Stimulated activated CD4-positive, alpha-beta T cell treated with anti-CD3 and anti-CD28 coated beads, Interleukin-15, amount 100 ng/mL, for 1 hour (primary cell): ENCODE measurements around the gene CBLN3.

ENCODE experiments used
- DNase-seq, 2 donors: peaks; one replicate each; pipeline ENCODE4 v3.0.0-alpha.2; 2020; ENCODE audit warnings: low read depth in 1 of 2, low spot score in 1 of 2

The CBLN3 gene

DNA sequence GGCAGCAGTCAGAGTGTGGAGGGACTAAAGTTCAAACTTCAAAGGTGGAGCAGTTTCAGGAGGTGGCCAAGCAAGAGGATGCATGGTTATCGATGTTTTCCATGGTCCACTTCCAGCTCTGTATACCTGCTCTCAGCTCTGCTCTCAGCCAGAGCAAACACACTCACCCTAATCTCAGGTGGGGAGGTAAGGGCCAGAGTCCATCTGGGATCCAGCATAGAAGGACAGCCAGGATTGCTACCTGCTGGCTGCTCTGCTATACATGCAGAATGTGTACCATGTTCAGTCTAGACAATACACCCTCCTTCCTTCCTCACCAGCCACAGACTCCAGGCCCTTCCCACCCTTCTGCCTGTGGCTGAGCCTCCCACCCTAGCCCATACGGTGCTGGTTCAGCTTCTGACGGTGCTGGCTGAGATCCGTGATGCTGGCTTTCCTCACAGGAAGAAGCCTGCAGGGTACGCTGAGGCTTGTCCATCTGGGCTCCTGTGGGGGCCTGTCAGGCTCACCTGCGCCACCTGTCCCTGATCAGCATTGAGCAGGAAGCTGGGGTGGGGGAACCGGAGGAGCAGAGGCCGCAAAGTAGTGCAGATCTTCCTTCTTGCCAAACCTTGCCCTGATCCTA lies 2.4 kb downstream of the CBLN3 start:
- DNase-seq: no peak

DNA sequence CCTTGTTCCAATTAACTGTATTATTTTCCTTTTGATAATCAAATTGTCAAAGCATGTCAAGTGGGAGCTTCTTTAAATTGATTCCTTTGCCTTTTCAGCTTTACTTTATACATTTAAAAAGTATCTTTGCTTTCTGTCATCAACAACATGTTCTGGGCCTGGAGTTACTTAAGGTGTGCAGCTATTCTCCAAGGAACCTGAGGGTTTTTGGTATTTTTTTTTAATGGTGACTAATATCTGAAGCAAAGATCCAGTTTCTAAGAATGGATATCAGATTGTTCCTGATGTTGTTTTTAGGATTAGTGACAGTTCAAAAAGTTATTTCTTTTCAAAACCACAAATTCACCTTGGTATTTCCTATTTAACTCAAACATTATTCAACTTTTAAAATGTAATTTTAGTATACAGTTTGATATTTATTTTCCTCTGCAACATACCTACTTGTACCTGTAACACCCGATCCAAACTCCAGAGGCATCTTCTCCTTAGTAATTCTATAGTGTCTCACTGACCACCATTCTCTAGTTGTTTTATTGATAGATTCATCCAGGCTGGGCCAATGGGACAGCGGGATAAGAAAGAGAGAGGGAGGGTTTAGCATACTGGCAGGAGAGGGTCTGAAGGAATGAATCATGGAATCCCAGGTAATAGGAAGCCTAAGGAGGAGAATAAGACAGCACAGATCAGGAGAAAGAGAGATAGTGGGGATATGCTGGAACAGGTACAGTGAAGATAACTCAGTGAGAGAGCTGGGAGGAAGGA lies 3.1 kb downstream of the CBLN3 start:
- no peak for DNase-seq

DNA sequence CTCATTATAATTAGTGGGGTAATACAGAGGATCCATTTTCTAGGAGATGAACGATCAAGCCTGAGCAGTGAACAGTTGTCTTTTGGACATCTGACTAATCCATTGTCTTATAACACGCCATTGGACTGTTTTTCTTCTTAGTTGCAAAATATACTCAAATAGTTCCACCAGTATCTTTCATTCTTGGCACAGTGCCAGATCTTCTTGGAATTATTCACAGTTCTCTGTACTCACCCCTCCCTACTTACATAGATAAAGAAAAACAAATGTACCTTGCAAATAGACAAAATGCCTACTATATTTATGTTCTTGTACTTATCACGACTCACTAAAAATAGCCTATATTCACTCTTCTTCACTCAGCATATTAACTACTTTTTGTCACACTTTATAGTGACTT lies 3.8 kb downstream of the CBLN3 start:
- no peak for DNase-seq

DNA sequence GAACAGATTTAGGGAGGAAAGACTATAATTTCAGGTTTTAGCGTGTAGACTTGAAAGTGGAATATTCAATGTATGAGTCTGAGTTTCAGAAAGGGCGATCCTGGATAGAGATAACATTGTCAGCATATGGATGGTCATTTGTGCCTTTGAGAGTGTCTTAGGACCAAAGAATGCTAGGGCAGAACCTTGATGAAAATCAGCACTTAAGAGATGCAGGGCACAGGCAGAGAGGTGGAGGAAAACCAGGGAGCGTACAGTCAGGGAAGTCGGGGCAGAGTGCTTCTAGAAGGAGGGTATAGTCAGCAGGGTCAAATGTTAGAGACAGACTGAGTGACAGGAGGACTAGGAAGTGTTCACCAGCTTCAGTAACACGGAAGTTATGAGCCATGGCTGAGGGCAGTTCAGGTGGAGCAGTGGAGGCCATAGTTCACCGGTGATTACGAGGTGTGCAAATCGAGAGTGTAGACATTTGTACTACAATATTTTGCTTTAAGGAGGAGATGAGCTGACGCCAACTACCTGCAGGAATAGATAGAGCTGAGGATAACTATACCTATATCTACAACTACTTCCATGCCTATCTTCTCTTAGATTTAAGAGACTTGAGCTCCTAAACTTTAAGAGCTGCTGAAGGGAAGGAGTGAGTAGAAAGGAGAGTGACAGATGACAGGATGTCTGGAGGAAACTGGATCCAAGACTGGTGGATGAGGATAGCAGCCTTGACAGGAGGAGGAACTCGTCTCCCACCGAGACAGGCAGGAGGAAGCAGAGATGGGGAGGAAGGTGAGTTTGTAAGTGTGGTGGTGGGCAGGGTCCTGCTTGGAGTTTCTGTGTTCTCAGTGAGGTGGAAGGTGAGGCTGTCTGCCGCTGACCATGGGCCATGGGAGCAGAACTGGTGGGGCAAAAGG lies 6.5 kb downstream of the CBLN3 start:
- DNase-seq: no peak

DNA sequence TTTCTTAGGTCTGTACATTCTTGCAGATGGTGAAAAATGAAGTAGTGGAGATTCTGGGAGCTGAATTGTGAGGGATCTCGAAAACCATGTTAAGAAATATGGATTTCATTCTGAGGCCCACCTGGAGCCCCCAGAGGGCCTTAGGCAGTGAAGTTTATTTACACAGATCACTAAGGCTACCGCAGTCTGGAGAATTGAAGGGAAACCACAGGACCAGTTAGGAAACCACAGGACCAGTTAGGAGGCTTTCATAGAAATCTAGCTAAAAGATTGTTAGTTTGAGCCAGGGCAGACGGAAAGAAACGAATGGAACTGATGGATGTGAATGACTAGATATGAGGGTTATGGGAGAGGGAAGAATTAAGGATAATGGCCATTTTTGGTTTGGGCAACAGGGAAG lies 7.2 kb downstream of the CBLN3 start:
- no peak for DNase-seq

GRCh38 chr14:24418492-24418873 lies 11.0 kb downstream of the CBLN3 start:
- DNase-seq: no peak

- no peak for DNase-seq
These were observed 11.5 kb downstream of the CBLN3 start for GRCh38 chr14:24417832-24418491.

GRCh38 chr14:24416932-24417619 lies 12.4 kb downstream of the CBLN3 start:
- no peak for DNase-seq

DNA sequence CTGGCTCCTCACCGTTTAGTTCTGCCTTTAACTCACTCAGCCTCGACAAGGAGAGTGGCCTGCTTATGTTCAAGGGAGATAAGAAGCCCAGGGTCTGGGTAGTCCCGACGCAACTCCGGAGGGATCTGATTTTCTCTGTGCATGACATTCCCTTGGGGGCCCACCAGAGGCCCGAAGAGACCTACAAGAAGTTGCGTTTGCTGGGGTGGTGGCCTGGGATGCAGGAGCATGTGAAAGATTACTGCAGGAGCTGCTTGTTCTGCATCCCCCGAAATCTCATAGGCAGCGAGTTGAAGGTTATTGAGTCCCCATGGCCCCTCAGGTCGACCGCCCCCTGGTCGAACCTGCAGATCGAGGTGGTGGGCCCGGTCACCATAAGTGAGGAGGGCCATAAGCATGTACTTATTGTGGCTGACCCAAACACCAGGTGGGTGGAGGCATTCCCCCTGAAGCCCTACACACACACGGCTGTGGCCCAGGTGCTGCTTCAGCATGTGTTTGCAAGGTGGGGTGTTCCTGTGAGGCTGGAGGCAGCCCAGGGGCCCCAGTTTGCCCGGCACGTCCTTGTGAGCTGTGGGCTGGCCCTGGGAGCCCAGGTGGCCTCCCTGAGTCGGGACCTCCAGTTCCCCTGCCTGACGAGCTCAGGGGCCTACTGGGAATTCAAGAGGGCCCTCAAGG lies 13.1 kb downstream of the CBLN3 start:
- DNase-seq: no peak

- no peak for DNase-seq
These were observed 13.8 kb downstream of the CBLN3 start for GRCh38 chr14:24415421-24416253.

- DNase-seq: no peak
These were observed 14.6 kb downstream of the CBLN3 start for GRCh38 chr14:24414732-24415420.

DNA sequence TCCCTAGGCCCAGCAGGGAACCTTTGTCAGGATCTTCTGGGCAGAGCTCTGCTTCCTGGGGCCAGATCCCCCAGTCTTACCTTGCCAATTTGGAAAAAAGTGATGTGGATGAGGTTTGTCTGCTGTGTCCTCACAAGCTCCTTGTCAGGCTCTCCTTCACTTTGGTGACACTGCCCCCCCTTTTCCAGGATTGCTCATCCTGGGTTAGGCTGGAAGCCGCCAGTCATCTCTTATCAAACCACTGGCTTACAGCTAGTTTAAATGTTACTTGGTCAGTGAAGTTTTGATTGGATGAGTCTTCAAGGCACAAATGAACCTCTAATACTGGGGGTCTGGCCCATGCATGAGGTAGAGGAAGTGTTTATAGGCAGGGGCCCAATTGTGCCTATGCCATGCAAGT lies 15.4 kb downstream of the CBLN3 start:
- DNase-seq: no peak

- no peak for DNase-seq
These were observed 17.8 kb downstream of the CBLN3 start for GRCh38 chr14:24411443-24412389.

DNA sequence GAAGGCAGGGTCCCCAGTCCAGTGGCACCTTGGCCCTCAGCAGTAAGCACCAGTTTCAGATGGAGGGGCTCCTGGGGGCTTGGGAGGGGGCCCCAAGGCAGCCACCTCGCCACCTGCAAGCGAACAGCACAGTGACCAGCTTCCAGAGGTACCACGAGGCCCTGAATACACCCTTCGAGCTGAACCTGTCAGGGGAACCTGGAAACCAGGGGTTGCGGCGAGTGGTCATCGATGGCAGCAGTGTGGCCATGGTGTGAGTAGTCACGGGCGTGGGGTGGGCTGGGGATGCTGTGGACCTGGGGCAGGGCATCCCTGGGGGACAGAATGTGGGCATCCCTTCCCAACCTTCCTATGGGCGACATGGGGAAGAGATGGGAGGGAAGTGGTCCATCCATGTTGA lies 19.5 kb downstream of the CBLN3 start:
- DNase-seq: no peak

DNA sequence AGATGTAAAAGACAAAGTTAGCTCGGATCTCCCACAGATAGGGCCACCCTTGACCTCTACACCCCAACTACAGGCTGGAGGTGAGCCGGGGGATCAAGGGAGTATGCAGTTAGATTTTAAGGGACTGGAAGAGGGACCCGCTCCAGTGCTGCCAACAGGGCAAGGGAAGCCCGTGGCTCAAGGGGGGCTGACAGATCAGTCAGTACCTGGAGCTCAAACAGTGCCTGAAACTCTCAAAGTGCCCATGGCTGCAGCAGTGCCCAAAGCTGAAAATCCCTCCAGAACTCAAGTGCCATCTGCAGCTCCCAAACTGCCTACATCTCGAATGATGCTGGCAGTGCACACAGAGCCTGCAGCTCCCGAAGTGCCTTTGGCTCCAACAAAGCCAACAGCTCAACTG lies 20.3 kb downstream of the CBLN3 start:
- DNase-seq: no peak

DNA sequence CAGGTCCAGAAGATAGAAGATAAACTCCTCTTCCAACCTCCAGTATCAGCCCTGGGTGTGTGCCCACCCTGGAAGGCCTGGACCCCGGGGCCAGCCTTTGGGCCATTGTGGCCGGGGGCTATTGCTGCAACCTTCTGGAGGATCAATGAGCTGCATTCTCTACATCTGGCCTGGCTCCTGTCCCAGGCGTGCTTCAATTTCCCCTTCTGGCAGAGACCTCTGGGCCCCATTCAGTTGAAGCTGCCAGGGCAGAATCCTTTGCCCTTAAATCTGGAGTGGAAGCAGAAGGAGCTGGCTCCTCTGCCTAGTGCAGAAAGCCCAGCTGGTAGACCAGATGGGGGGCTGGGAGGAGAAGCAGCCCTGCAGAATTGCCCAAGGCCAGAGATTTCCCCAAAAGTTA lies 20.7 kb downstream of the CBLN3 start:
- no peak for DNase-seq

GRCh38 chr14:24407608-24408325 lies 21.7 kb downstream of the CBLN3 start:
- DNase-seq: no peak
